K562 (cell line): ENCODE results near the gene RNF186. TPM values are rescaled to one million over a fixed set of nuclear protein-coding genes. Genes with fewer than 3 reads are reported as not detected.
"Not testable (repeated sequence)": the region's sequence is repeated elsewhere in the genome, so short reads cannot be mapped to it uniquely, and the experiment has no call there.

ENCODE experiments used
- ATAC-seq: fragments of 200-7000 bp; cut with Tn5 transposase; 3 replicates; pipeline ENCODE4 v1.9.1; 2020; ENCODE audit warnings: moderate library complexity
- BruUV-seq: library from RNA; stranded (reverse); fragments of 400-500 nt; replicated peaks from 2 replicates; lab custom pipeline; 2021; lab: Mats Ljungman, UMichigan
- CTCF ChIA-PET: fragments of 300-600 bp; formaldehyde crosslinking; extraction: SDS; loops from one replicate; lab custom pipeline; 2021; ENCODE audit warnings: low intra/inter-chr PET ratio; lab: Yijun Ruan, JAX
- POLR2A ChIA-PET: fragments of 300-600, 350-650 bp; sonication (Branson Sonifier 250); formaldehyde crosslinking; extraction: SDS; loops from one replicate; lab custom pipeline; 2021; ENCODE audit warnings: antibody characterized with exemption, inconsistent platforms; lab: Yijun Ruan, JAX
- DNase-seq, 4 experiments: peaks; one replicate each; pipeline versions ENCODE4 v3.0.0 to v3.0.0-alpha.2; 2011 to 2018; ENCODE audit warnings: low spot score in 3 of 4, mixed read lengths in 3 of 4; ENCODE audit errors: extremely low read depth in 1 of 4
- FAIRE-seq: peaks from 2 replicates; lab custom pipeline; 2011; peaks lifted over from hg19 to GRCh38; lab: Jason Lieb, UNC
- H2AFZ ChIP-seq: 2 replicates; pipeline ENCODE4 v1.6.0; 2011; ENCODE audit warnings: low read depth, low read length, control low read depth, inconsistent platforms
- H3K27ac ChIP-seq: fragments of 200-600 bp; 3 replicates; pipeline ENCODE4 v1.8.0; 2011; ENCODE audit warnings: low read depth, mild to moderate bottlenecking, control low read depth, inconsistent platforms, low read length, moderate library complexity, mixed read lengths; ENCODE audit errors: extremely low read depth
- H3K27me3 ChIP-seq, 2 experiments: fragments of 300-600 bp in 1 of 2; 2 replicates in 1 of 2; 3 replicates in 1 of 2; pipeline versions ENCODE4 v1.6.0 to v1.8.0; 2011; ENCODE audit warnings: inconsistent platforms in 2 of 2, low read length in 2 of 2, mild to moderate bottlenecking in 1 of 2, mixed read lengths in 1 of 2, moderate library complexity in 1 of 2; ENCODE audit not compliant: control insufficient read depth in 2 of 2, insufficient read depth in 2 of 2
- H3K36me3 ChIP-seq: fragments of 300-600 bp; 3 replicates; pipeline ENCODE4 v1.8.0; 2011; ENCODE audit warnings: mild to moderate bottlenecking, low read length, inconsistent platforms; ENCODE audit not compliant: control insufficient read depth, insufficient read depth
- H3K4me1 ChIP-seq, 2 experiments: fragments of 200-600 bp in 1 of 2; replicated peaks in 1 of 2; 2 replicates in 1 of 2; 3 replicates in 1 of 2; pipeline versions ENCODE4 v1.5.1 to v1.8.0; 2011; ENCODE audit warnings: inconsistent platforms in 2 of 2, low read length in 2 of 2, mild to moderate bottlenecking in 1 of 2, mixed read lengths in 1 of 2, moderate library complexity in 1 of 2; ENCODE audit not compliant: control insufficient read depth in 2 of 2, insufficient read depth in 2 of 2
- H3K4me2 ChIP-seq: 2 replicates; pipeline ENCODE4 v1.6.1; 2011; ENCODE audit warnings: low read length, control low read depth, inconsistent platforms, mixed read lengths; ENCODE audit not compliant: insufficient read depth
- H3K4me3 ChIP-seq: fragments of 200-600 bp; sonication (generic), shearing (Covaris generic); 2 replicates; pipeline ENCODE4 v1.5.1; 2016; ENCODE audit warnings: control low read depth, inconsistent platforms
- H3K79me2 ChIP-seq: fragments of 200-600 bp; 3 replicates; pipeline ENCODE4 v1.8.0; 2011; ENCODE audit warnings: low read length, inconsistent platforms; ENCODE audit not compliant: control insufficient read depth, insufficient read depth
- H3K9ac ChIP-seq, 2 experiments: 2 replicates each; pipeline versions ENCODE4 v1.6.0 to v1.6.1; 2011; ENCODE audit warnings: low read depth in 2 of 2, low read length in 2 of 2, control low read depth in 1 of 2, inconsistent platforms in 1 of 2, mild to moderate bottlenecking in 1 of 2, mixed read lengths in 1 of 2; ENCODE audit not compliant: insufficient read depth in 1 of 2
- H3K9me1 ChIP-seq: one replicate; pipeline ENCODE4 v1.6.0; 2011; ENCODE audit warnings: inconsistent platforms, mild to moderate bottlenecking, low read length, moderate library complexity; ENCODE audit not compliant: control insufficient read depth, insufficient read depth
- H3K9me3 ChIP-seq: replicated peaks from 2 replicates; pipeline ENCODE4 v1.5.1; 2011; ENCODE audit warnings: low read depth, low read length, inconsistent platforms; ENCODE audit not compliant: control insufficient read depth, insufficient read depth
- H4K20me1 ChIP-seq: replicated peaks from 2 replicates; pipeline ENCODE4 v1.6.1; 2011; ENCODE audit warnings: low read length, inconsistent platforms, mixed read lengths; ENCODE audit not compliant: control insufficient read depth, insufficient read depth
- CEBPB ChIP-seq: fragments of 450-650 bp; IDR thresholded peaks from 2 replicates; pipeline ENCODE4 v1.6.1; 2016; ENCODE audit warnings: missing genetic modification characterization, missing compliant biosample characterization
- CEBPG ChIP-seq, 3 experiments: fragments of 200-800 bp in 1 of 3; sonication (Bioruptor generic) in 1 of 3; sonication (generic) in 1 of 3; formaldehyde crosslinking in 1 of 3; IDR thresholded peaks in 2 of 3; conservative IDR thresholded peaks in 1 of 3; 2 replicates each; pipeline versions ENCODE4 v1.6.1 to v1.8.0; 2016 to 2022; ENCODE audit warnings: missing compliant biosample characterization in 2 of 3, missing genetic modification characterization in 2 of 3, mild to moderate bottlenecking in 1 of 3, missing genetic modification reagents in 1 of 3
- WGBS: fragments of 100-300 bp; shearing (Covaris generic); methylation state at CpG from one replicate; pipeline ENCODE4 v1.1.6; 2016; ENCODE audit warnings: low coverage, mixed read lengths; ENCODE audit not compliant: insufficient coverage; ENCODE audit errors: missing lambda C conversion rate; 5-methylcytosine and 5-hydroxymethylcytosine counted together
- in situ Hi-C: fragments of 300-500 bp; cut with MboI; formaldehyde crosslinking; loops from 4 replicates; pipeline ENCODE4 v1.15.0; 2018; ENCODE audit warnings: inconsistent platforms, mixed read lengths
- intact Hi-C: fragments of 100-400 bp; cut with micrococcal nuclease; formaldehyde crosslinking; loops from 2 replicates; pipeline ENCODE4 v1.14.2; 2022
- polyA plus RNA-seq, 8 experiments: library from polyadenylated mRNA; depleted of rRNA in 4 of 8; stranded (reverse) in 5 of 8; unstranded in 3 of 8; fragments of >200 nt; fragmentation: Nextera tagmentation in 2 of 8; fragmentation: Illumina TruSeq in 1 of 8; extraction: Ambion mirVana in 2 of 8; extraction: Trizol in 1 of 8; gene quantifications; 2 replicates each; pipeline versions ENCODE4 v1.2.1 to v1.2.3, GENCODE V29; 2011 to 2014; ENCODE audit warnings: inconsistent platforms in 1 of 8, missing spikeins in 1 of 8
- total RNA-seq, 7 experiments: library from RNA; depleted of rRNA in 6 of 7; stranded (reverse); fragments of >200 nt in 6 of 7; fragmentation: Illumina TruSeq in 2 of 7; extraction: Trizol in 2 of 7; gene quantifications; 2 replicates each; pipeline versions ENCODE4 v1.2.1 to v1.2.3, GENCODE V29; 2011 to 2021; ENCODE audit warnings: low replicate concordance in 1 of 7
- TF ChIP-seq, protein P1 (sequence below), 2 experiments: fragments of 450-650 bp; IDR thresholded peaks; 2 replicates each; pipeline ENCODE4 v1.6.1; 2018; ENCODE audit warnings: mild to moderate bottlenecking in 2 of 2, low read depth in 1 of 2; ENCODE audit not compliant: partially characterized antibody in 2 of 2
- TF ChIP-seq, protein P2 (sequence below), 2 experiments: fragments of 450-650 bp in 1 of 2; sonication (generic) in 1 of 2; formaldehyde crosslinking in 1 of 2; IDR thresholded peaks in 1 of 2; conservative IDR thresholded peaks in 1 of 2; 2 replicates each; pipeline versions ENCODE4 v1.6.1 to v1.8.1; 2016 to 2023; ENCODE audit warnings: mild to moderate bottlenecking in 2 of 2, moderate library complexity in 2 of 2, inconsistent platforms in 1 of 2, missing genetic modification reagents in 1 of 2

RNF186 gene
- total and polyA plus RNA-seq, 9 of the 15 experiments (the other 6 are each of a cell fraction or from before 2014, with no cell fraction given) = not detected

DNA sequence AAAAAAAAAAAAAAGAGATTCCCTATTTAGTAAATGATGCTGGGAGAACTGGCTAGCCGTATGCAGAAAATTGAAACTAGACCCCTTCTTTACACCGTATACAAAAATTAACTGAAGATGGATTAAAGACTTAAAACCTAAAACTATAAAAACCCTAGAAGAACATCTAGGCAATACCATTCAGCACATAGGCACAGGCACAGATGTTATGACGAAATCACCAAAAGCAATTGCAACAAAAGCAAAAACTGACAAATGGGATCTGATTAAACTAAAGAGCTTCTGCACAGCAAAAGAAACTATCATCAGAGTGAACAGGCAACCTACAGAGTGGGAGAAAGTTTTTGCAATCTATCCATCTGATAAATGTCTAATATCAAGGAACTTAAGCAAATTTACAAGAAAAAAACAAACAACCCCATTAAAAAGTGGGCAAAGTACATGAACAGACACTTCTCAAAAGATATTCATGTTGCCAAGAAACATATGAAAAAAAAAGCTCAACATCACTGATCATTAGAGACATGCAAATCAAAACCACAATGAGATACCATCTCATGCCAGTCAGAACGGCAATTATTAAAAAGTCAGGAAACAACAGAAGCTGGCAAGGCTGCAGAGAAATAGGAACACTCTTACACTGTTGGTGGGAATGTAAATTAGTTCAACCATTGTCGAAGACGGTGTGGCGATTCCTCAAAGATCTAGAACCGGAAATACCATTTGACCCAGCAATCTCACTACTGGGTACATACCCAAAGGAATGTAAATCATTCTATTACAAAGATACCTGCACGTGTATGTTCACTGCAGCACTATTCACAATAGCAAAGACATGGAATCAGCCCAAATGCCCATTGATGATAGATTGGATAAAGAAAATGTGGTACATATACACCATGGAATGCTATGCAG lies 24.8 kb downstream of the RNF186 start:
- H3K27ac ChIP-seq; H3K4me1 ChIP-seq; in situ Hi-C loops; H3K4me2 ChIP-seq; intact Hi-C loops; DNase-seq; H3K9ac ChIP-seq; H3K4me3 ChIP-seq; H3K79me2 ChIP-seq; FAIRE-seq; H4K20me1 ChIP-seq; BruUV-seq; H3K36me3 ChIP-seq; H3K9me1 ChIP-seq; ATAC-seq; H2AFZ ChIP-seq; H3K9me3 ChIP-seq; TF ChIP-seq CEBPG (CRISPR knock-in tag; IDR thresholded peaks at IDR 0.05): not testable (repeated sequence)
- 31% methylated on average over 9 of the region's 9 CpGs for WGBS
- ChIA-PET CTCF (interaction anchor here (0.7 kb wide), 1 partner anchor 1453 kb away, joined by 3 read pairs; no protein-coding TSS in a partner anchor), POLR2A (interaction anchor here (0.6 to 1.0 kb wide), 2 partner anchors 14 to 55 kb away, joined by 3 read pairs; no protein-coding TSS in a partner anchor)
- H3K27me3 ChIP-seq = peaks cover 16 to 23% of the 10 kb centered on the region in 2 experiments
- TF ChIP-seq CEBPB (tag) = peak; percentile 64
- TF ChIP-seq, protein P1, sequence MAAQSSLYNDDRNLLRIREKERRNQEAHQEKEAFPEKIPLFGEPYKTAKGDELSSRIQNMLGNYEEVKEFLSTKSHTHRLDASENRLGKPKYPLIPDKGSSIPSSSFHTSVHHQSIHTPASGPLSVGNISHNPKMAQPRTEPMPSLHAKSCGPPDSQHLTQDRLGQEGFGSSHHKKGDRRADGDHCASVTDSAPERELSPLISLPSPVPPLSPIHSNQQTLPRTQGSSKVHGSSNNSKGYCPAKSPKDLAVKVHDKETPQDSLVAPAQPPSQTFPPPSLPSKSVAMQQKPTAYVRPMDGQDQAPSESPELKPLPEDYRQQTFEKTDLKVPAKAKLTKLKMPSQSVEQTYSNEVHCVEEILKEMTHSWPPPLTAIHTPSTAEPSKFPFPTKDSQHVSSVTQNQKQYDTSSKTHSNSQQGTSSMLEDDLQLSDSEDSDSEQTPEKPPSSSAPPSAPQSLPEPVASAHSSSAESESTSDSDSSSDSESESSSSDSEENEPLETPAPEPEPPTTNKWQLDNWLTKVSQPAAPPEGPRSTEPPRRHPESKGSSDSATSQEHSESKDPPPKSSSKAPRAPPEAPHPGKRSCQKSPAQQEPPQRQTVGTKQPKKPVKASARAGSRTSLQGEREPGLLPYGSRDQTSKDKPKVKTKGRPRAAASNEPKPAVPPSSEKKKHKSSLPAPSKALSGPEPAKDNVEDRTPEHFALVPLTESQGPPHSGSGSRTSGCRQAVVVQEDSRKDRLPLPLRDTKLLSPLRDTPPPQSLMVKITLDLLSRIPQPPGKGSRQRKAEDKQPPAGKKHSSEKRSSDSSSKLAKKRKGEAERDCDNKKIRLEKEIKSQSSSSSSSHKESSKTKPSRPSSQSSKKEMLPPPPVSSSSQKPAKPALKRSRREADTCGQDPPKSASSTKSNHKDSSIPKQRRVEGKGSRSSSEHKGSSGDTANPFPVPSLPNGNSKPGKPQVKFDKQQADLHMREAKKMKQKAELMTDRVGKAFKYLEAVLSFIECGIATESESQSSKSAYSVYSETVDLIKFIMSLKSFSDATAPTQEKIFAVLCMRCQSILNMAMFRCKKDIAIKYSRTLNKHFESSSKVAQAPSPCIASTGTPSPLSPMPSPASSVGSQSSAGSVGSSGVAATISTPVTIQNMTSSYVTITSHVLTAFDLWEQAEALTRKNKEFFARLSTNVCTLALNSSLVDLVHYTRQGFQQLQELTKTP (IDR thresholded peaks at IDR 0.05; ENCODE audit: low read depth in 1 of 2, partially characterized antibody in 2 of 2) = peak in 1 of 2 experiments; percentile 93
- peak; percentile 40 to 55; a peak in 2 of 4 replicates for TF ChIP-seq CEBPG (tag; conservative IDR thresholded peaks at IDR 0.05 in 1 of 2, IDR thresholded peaks at IDR 0.05 in 1 of 2)
- TF ChIP-seq, protein P2, sequence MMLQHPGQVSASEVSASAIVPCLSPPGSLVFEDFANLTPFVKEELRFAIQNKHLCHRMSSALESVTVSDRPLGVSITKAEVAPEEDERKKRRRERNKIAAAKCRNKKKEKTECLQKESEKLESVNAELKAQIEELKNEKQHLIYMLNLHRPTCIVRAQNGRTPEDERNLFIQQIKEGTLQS (IDR thresholded peaks at IDR 0.05) = peak; percentile 39; the same call in 1 of the 2 replicates
- TF ChIP-seq, protein P2 (CRISPR knock-in tag; conservative IDR thresholded peaks at IDR 0.05) = not testable (repeated sequence)
